Loucy (cell line): ENCODE results near the gene DIP2B.

Experiments used
- EZH2phosphoT487 ChIP-seq: fragments of 200-600 bp; IDR thresholded peaks from 2 replicates; pipeline ENCODE4 v1.6.1; 2018; ENCODE audit warnings: antibody characterized with exemption, mild to moderate bottlenecking, moderate library complexity, borderline replicate concordance
- TF ChIP-seq, protein P1 (sequence below): fragments of 200-600 bp; sonication (generic); conservative IDR thresholded peaks from 2 replicates; pipeline ENCODE4 v1.5.1; 2014; ENCODE audit warnings: mild to moderate bottlenecking, antibody characterized with exemption, low read length

DNA sequence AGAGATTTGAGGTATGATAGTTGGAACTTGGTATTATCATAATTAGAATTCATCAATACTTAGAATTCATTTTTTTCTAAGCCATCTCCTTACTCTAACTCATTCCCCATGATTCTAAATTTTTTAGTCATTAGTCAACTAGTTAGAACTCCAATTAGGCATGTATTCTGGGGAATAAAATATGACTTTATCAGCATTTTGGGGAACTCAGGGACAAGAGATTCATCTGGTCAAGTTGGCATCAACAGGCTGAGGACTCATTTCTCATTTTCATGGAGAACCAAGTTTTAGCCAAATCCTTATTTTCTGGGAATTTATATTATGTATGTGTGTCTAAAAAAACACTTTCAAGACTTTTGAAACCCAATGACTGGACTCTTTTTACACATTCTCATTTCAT is 29.2 kb downstream of the DIP2B start:
- TF ChIP-seq, protein P1, sequence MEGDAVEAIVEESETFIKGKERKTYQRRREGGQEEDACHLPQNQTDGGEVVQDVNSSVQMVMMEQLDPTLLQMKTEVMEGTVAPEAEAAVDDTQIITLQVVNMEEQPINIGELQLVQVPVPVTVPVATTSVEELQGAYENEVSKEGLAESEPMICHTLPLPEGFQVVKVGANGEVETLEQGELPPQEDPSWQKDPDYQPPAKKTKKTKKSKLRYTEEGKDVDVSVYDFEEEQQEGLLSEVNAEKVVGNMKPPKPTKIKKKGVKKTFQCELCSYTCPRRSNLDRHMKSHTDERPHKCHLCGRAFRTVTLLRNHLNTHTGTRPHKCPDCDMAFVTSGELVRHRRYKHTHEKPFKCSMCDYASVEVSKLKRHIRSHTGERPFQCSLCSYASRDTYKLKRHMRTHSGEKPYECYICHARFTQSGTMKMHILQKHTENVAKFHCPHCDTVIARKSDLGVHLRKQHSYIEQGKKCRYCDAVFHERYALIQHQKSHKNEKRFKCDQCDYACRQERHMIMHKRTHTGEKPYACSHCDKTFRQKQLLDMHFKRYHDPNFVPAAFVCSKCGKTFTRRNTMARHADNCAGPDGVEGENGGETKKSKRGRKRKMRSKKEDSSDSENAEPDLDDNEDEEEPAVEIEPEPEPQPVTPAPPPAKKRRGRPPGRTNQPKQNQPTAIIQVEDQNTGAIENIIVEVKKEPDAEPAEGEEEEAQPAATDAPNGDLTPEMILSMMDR = no peak
- no peak for TF ChIP-seq EZH2phosphoT487
